ENCODE measurements around the gene ASPG. TPM values are rescaled to one million over a fixed set of nuclear protein-coding genes. Genes with fewer than 3 reads are reported as not detected.

ASPG gene
- total RNA-seq, 2 donors from 2014 or later = not detected

DNA sequence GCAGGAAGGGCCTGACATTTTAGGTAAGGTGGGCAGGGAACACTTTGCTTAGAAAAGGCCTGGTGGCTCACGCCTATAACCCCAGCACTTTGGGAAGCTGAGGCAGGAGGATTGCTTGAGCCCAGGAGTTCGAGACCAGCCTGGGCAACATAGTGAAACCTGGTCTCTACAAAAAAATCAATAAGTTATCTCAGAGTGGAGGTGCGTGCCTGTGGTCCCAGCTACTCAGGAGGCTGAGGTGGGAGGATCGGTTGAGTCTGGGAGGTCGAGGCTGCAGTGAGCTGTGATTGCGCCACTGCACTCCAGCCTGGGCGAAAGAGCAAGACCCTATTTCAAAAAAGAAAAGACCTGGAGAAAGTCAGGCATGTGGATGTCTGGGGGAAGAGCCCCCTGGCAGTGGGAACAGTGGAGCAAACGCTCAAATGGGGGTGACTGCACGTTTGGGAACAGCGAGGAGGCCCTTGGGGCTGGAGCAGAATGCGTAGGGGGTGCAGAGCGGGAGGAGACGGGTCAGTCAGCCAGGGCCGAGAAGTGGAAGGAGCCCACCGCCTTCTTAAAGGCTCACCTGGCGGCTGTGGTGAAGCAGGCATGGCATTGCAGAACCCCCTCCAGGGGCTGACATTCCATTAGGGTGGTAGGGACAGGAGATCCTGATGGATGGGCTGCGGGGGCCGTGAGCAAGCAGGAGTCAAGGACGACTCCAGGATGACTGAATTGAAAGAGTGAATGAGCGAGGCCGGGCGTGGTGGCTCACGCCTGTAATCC is 46.6 kb downstream of the ASPG start:
- H3K27ac Mint-ChIP-seq = no peak overlapping the region
- ATAC-seq = no peak
- no peak overlapping the region for H3K4me3 Mint-ChIP-seq
- DNase-seq (ENCODE audit: low spot score) = peak; percentile 35
- H3K4me1 Mint-ChIP-seq (ENCODE audit: low read depth in 2 of 2) = peaks cover 0 to 4% of the 10 kb centered on the region in 2 donors
- peaks cover 3% of the 10 kb centered on the region for H3K9me3 Mint-ChIP-seq
- peaks cover 10% of the 10 kb centered on the region for H3K36me3 Mint-ChIP-seq
- H3K27me3 Mint-ChIP-seq = peaks cover 29 to 38% of the 10 kb centered on the region in 2 donors

DNA sequence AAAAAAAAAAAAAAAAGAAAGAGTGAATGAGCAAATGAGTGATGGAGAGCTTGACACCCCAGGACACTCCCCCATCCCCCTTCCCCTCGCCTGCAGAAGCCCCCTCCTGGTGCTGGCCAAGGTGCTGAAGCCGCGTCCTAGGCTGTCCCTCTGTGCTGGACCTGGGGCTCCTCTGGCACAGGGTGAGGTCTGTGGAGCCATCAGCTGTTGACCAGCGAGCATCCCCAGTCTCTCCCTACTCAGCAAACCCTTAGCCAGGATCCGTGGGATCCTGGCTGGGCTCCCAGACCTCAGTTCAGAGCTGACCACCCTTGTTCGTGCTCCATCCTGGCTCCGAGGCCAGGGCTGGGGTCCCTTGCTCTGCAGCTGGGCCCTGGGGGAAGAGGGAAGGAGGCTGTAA is 47.5 kb downstream of the ASPG start:
- peaks cover 0 to 4% of the 10 kb centered on the region in 2 donors for H3K4me1 Mint-ChIP-seq (ENCODE audit: low read depth in 2 of 2)
- H3K4me3 Mint-ChIP-seq = no peak overlapping the region
- no peak overlapping the region for H3K27ac Mint-ChIP-seq
- H3K36me3 Mint-ChIP-seq = peaks cover 10% of the 10 kb centered on the region
- peaks cover 26 to 36% of the 10 kb centered on the region in 2 donors for H3K27me3 Mint-ChIP-seq
- ATAC-seq (no peak), DNase-seq (ENCODE audit: low spot score) (peak; percentile 35)
- peaks cover 3% of the 10 kb centered on the region for H3K9me3 Mint-ChIP-seq

DNA sequence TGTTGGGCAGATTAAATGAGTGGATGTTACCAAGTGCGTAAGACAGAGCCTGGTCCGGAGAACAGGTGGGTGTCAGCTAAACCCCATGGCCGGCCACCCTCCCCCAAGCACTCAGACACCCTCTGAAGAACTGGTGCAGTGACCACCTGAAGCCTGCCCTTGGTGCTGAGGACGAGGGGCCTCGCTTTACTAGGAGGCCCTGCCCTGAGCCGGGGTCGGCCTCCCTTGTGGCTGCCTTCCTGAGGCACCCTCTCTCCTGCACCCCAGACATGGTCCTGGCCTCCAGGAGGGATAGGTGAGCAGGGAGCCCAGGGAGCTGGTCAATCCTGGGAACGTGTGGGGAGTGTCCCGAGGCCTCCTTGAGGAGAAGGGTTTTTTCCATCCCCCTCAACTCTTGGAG is 48.0 kb downstream of the ASPG start:
- Mint-ChIP-seq H3K36me3 (peaks cover 10% of the 10 kb centered on the region), H3K27ac (no peak overlapping the region), H3K4me1 (ENCODE audit: low read depth in 2 of 2) (peaks cover 0 to 4% of the 10 kb centered on the region in 2 donors), H3K4me3 (no peak overlapping the region), H3K27me3 (peaks cover 26 to 33% of the 10 kb centered on the region in 2 donors), H3K9me3 (peaks cover 3% of the 10 kb centered on the region)
- DNase-seq (ENCODE audit: low spot score) (peak; percentile 29), ATAC-seq (no peak)

DNA sequence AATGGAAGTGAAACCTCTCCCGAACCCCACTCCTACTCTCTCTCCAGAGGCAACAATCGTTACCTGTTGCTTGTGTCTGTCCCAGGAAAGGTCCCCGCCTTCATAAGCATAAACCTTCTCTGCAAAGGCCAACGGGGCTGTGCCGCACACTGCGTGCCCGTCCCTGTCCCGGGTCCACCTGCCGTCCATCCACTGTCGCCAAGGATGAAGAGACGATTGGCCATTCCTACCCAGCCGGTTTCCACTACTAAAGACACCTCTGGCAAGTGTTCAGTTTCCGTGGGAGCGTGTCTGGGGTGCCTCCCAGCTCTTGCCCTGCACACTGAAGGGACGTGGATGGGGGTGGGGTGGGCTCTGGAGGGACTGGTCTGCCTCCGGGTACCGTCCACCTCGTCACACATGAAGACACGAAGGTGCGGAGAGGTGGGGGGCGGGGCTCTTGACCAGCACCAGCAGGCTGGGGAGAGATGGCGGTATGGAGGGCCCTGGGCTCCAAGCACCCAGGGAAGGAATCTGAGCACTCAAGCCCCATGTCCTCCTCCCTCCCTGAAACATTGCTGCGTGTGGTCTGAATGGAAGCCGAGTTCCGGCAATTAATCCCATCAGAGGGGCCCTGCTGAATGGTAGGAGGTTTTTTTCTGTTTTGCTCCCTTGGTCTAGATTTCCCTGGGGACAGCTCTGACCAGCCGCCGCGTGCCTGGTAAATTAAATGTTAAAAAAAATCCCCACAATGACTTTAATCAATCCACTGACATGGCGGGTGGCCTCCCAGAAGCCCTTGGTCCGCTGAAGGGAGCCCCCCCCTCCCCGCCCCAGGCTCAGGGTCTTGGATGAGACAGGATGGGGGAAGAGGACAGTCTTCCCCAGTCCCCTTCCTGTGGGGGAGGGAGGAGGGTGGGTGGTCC is 48.8 kb downstream of the ASPG start:
- peak; percentile 48 for DNase-seq (ENCODE audit: low spot score)
- H3K27ac Mint-ChIP-seq = no peak overlapping the region
- H3K9me3 Mint-ChIP-seq = peaks cover 3% of the 10 kb centered on the region
- ATAC-seq = no peak
- H3K4me3 Mint-ChIP-seq = no peak overlapping the region
- peaks cover 8% of the 10 kb centered on the region for H3K36me3 Mint-ChIP-seq
- H3K27me3 Mint-ChIP-seq = peaks cover 25 to 27% of the 10 kb centered on the region in 2 donors
- H3K4me1 Mint-ChIP-seq (ENCODE audit: low read depth in 2 of 2) = peaks cover 0 to 4% of the 10 kb centered on the region in 2 donors

DNA sequence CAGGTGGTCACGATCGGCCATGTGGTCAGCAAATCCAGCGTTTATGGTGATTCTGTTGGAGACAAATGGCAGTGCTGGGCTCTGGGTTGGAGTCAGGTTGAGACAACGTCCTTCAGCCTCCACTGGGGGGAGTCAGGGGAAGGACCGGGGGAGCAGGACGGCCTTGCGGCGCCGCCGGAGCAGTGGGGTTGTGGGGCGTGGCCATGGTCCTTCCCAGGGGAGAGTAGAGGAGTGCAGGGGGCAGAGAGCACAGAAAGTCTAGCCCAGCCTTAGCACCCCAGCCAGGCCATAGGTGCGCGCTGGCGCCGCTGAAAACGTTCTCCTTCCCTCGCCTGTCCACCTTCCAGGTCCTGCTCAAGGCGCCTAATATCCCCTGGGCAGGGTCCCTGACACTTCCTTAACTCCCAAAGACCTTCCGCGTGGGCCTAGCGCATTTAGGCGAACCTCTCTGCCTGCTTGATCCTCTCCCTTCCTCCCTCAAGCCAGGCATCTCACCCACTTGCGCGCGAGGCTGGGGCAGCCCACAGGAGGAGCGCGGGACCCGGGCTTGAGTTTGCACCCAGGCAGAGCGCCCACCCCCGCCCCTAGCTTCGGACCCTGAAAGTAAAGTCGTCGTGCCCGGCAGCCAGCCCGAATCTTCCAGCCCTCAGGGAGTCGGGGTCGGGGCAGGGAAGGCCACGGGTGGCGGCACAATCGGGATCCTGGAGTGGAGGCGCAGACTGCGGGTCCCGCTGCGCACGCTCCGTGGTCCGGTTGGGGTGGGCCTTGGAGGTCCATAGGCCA is 49.8 kb downstream of the ASPG start:
- ATAC-seq (no peak), DNase-seq (ENCODE audit: low spot score) (peak; percentile 47)
- Mint-ChIP-seq H3K4me3 (no peak overlapping the region), H3K36me3 (no peaks in the 10 kb centered on the region), H3K27me3 (peaks cover 16 to 26% of the 10 kb centered on the region in 2 donors), H3K4me1 (ENCODE audit: low read depth in 2 of 2) (peaks cover 0 to 4% of the 10 kb centered on the region in 2 donors), H3K9me3 (no peaks in the 10 kb centered on the region), H3K27ac (no peak overlapping the region)

DNA sequence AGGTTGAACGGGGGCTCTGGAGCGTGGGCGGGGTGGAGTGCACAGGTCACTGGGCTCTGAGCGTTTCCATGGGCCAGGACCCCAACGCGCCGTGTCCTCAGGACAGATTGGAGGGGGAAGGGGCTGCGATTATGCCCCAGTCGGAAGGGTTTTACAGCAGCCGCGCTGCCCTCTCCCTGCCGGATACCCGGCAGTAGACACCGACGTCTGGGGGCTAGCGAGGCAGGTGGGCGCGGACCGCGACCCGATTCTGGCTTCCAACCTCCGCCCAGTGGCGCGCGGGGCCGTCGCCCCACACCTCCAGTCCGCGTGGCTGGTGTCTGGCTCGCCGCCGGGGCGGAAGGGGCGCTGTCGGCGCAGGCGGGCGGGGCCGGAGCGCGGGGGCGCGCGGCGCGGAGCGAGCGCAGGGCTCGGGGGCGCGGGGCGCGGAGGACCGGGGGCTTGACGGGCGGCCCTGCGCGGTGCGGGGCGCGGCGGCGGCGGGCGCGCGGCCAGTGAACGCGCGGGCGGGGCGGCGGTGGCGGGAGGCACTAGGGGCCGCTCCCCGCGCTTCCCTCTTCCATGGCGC is 50.5 kb downstream of the ASPG start:
- no peak for ATAC-seq
- DNase-seq (ENCODE audit: low spot score) = peak; percentile 55
- H3K27me3 Mint-ChIP-seq = peaks cover 16 to 24% of the 10 kb centered on the region in 2 donors
- no peaks in the 10 kb centered on the region for H3K9me3 Mint-ChIP-seq
- no peak overlapping the region for H3K27ac Mint-ChIP-seq
- peaks cover 0 to 4% of the 10 kb centered on the region in 2 donors for H3K4me1 Mint-ChIP-seq (ENCODE audit: low read depth in 2 of 2)
- no peak overlapping the region for H3K4me3 Mint-ChIP-seq
- H3K36me3 Mint-ChIP-seq = no peaks in the 10 kb centered on the region

DNA sequence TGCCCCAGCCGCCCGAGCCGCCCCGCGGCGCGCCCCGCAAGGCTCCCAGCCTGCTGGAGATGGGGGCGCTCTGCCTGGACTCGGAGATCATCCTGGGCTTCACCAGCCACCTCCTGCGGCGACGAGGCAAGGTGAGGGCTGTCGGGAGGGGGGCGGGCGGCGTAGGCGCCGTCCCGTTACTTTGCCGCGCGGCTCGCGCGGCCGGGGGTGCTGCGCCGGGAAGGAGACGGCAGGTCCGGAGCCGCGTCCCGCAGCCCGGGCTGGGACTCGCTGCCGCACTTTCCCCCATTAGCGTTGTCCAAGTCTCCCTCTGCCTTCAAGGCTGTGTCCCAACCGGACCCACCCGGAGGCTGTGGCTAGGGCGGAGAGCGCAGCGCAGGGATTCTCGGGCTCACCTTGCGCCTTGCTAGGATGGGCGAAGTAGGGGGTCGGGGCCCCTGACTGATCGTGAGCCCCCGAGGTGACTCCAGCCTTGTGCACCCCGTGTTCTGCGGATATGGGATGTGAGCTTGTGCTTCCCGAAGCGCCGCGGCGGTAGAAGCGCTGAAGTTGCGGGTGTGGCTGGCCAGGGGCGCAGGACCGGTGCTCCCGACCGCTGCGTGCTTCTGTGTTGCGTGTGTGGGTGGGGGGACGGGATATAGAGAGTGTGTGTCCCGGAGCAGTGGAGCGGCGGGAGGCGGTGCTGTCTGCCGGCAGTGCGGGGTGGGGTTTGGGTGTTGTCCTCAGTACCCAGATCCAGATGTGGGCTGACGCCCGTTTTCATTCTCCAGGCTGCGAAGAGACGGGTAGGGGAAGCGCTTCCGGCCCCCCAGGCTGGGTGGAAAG is 51.2 kb downstream of the ASPG start:
- Mint-ChIP-seq H3K27ac (no peak overlapping the region), H3K4me3 (no peak overlapping the region), H3K9me3 (no peaks in the 10 kb centered on the region), H3K27me3 (peaks cover 16 to 22% of the 10 kb centered on the region in 2 donors), H3K4me1 (ENCODE audit: low read depth in 2 of 2) (peaks cover 0 to 4% of the 10 kb centered on the region in 2 donors), H3K36me3 (no peaks in the 10 kb centered on the region)
- peak; percentile 56 for DNase-seq (ENCODE audit: low spot score)
- ATAC-seq = no peak

DNA sequence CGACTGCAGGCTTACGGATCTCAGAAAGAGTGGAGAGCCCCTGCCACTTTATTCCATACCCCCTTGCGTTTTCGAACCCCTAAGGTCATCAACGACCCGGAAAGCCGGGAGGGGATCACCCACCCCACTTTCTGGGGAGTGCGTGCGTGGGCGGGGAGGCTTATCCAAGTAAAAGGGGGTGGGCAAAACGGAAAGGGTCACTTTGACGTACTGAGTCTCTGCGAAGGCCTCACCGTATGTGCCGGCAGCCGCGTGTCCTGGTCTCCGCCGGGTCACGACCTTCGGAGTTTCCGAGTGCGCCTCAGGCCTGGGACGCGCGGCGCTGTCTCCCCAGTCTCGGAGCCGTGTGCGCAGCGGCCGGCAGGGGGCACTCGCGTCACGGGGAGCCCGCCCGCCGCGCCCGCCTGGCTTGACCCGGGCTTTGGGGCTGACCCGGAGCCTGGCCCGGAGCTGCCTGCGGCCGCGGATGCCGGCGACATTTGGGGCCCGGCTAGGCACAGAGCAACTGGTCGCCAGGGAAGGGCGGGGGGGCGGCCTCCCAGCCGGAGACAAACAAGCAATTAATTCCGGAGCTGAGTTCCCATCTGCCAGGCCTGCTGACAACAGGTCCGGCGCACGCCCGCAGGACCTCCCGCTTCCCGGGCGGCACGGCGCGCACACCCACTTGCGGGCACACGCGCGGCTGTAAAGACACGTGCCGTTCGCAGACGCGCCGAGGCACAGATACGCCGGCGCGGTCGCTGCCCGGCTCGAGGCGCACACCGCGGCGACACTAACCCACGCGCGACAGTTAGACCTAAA is 52.0 kb downstream of the ASPG start:
- Mint-ChIP-seq H3K27ac (no peak overlapping the region), H3K4me3 (no peak overlapping the region), H3K36me3 (no peaks in the 10 kb centered on the region), H3K9me3 (no peaks in the 10 kb centered on the region), H3K4me1 (ENCODE audit: low read depth in 2 of 2) (peaks cover 0 to 4% of the 10 kb centered on the region in 2 donors), H3K27me3 (peaks cover 9 to 14% of the 10 kb centered on the region in 2 donors)
- peak; percentile 75 for DNase-seq (ENCODE audit: low spot score)
- ATAC-seq = peak; percentile 66 to 85

DNA sequence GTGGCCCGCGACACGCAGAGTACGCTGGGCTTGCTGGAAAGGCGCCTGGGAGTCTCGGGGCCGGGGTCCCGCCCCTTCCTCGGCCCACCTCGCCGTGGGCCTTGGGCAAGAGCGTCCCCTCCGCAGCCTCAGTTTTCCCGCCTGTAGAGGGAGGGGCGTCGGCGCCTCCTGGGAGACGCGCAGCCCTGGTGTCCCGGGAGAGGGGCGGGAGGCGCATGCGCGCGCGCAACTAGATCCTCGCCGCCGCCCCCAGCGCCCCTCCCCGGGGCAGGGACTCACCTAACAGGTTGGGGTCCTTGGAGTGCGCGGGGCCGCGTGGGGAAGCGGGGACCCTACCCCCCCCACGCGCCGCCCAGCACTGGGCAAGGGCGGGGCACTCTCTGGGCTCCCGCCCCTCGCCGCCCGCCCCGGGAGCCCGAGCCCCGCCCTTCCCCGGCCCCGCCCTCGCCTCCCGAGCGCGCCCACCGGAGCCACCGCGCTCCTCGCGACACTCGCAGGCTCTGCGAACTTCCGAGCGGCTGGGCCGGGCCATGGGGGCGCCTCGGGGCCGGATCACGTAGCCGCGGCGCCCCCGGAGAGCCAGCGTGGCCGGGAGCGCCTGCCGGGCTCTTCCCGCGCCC is 52.7 kb downstream of the ASPG start, which contains the start of gene KIF26A:
Gene KIF26A (plus strand): TSS at position 490 of the 620 bp plus-strand sequence. CDS start 136 bp downstream, outside the sequence.
- DNase-seq (ENCODE audit: low spot score) = peak; percentile 60
- peak; percentile 8 to 58 for ATAC-seq
- H3K27ac Mint-ChIP-seq = no peak within 1 kb of the TSS
- no peaks in the 10 kb centered on the region for H3K9me3 Mint-ChIP-seq
- H3K36me3 Mint-ChIP-seq = no peaks in the 10 kb centered on the region
- no peak within 1 kb of the TSS for H3K4me3 Mint-ChIP-seq
- peaks cover 9 to 14% of the 10 kb centered on the region in 2 donors for H3K27me3 Mint-ChIP-seq
- H3K4me1 Mint-ChIP-seq (ENCODE audit: low read depth in 2 of 2) = peaks cover 0 to 4% of the 10 kb centered on the region in 2 donors

DNA sequence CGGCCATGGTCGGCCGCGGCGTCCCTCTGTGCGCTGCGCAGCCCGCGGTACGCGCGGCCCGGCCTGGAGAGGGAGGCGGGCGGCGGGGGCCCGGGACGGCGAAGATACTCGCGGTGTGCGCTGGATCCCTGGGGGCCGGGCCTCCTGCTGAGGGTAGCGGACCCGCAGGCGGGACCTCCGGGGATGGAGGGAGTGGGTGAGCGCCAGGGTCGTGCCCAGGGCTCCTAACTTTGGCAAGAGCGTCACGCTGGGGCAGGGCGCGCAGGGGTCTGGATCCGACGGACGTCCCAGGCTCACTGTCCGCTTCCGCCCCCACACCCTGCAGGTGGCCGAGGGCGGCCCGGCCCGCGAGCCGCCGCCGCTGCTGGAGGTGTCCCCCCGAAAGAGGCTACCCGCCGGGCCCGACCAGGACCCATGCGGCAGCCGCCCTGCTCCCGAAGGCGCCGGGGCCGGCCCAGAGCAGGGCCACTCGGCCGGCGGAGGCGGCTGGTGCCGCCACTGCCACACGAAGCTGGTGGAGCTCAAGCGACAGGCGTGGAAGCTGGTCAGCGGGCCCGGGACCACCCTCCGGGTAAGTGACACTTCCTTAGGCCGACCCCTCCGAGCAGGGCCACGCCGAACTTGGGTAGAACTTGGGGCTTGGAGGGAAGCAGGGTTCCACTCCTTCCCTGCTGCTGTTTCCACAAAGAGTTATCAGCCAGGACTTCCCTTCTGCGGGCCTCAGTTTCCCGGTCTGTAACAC is 53.4 kb downstream of the ASPG start:
- Mint-ChIP-seq H3K9me3 (no peaks in the 10 kb centered on the region), H3K27me3 (peaks cover 9 to 14% of the 10 kb centered on the region in 2 donors), H3K27ac (no peak overlapping the region), H3K4me1 (ENCODE audit: low read depth in 2 of 2) (peaks cover 0 to 4% of the 10 kb centered on the region in 2 donors), H3K4me3 (no peak overlapping the region), H3K36me3 (no peaks in the 10 kb centered on the region)
- DNase-seq (ENCODE audit: low spot score) = peak; percentile 60
- no peak for ATAC-seq

All from natural killer cell treated with Interleukin-12 subunit alpha and Interleukin-12 subunit beta and Interleukin-15 and Interleukin-18, amount 100 ng/mL, for 72 hours (primary cell).